HG03060 (cell line): ENCODE results near the gene SLC24A3.

Source experiments
- ATAC-seq: cut with Tn5 transposase; IDR thresholded peaks from one replicate; pipeline ENCODE4 v1.9.1; 2021; ENCODE audit warnings: low read depth, moderate number of reproducible peaks; ENCODE audit not compliant: unreplicated experiment

SLC24A3 gene

GRCh38 chr20:19492116-19492515 lies 279.7 kb downstream of the SLC24A3 start:
- no peak for ATAC-seq

- ATAC-seq: no peak
These were observed 280.4 kb downstream of the SLC24A3 start for GRCh38 chr20:19492687-19493336.

GRCh38 chr20:19493794-19494495 lies 281.5 kb downstream of the SLC24A3 start:
- ATAC-seq: no peak

DNA sequence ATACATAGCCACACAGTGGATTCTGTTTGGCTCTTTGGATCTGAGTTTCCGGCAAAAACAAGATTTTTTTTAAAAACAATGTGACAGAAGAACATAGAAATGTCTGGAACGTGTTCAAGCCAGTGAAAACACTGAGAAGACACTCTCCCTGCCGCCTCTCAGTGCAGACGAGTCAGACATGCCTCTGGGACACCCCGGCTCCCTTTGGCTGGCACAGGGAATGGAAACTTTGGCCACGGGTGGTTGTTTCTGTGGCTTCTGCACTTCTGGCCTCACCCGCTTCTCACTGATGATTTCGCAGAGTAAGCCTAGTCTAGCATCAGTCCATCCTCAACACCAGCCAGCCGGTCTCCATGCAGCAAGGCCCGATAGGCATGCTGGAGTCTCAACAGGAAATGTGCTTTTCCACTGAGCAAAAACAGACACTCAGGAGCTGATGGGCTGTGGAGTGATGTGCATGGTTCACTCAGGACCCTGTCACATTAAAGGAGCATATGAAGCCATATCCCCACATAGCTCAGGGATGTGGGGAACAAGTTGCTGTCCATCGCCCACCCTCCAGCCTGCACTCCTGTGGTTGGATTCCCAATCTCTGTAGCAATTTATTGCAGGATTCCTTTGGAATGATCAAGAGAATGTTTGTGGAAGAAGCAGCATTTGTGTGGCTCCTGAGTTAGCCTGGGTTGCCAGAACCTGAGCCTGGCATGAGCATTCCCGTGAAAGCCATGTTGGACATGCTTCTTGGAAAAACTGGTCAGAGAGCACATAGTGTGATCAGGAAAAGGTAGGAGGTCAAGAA lies 283.7 kb downstream of the SLC24A3 start:
- ATAC-seq: no peak

GRCh38 chr20:19497064-19497463 lies 284.6 kb downstream of the SLC24A3 start:
- ATAC-seq: no peak

- ATAC-seq: no peak
These were observed 286.3 kb downstream of the SLC24A3 start for GRCh38 chr20:19498756-19499155.

GRCh38 chr20:19501476-19502115 lies 289.2 kb downstream of the SLC24A3 start:
- no peak for ATAC-seq

DNA sequence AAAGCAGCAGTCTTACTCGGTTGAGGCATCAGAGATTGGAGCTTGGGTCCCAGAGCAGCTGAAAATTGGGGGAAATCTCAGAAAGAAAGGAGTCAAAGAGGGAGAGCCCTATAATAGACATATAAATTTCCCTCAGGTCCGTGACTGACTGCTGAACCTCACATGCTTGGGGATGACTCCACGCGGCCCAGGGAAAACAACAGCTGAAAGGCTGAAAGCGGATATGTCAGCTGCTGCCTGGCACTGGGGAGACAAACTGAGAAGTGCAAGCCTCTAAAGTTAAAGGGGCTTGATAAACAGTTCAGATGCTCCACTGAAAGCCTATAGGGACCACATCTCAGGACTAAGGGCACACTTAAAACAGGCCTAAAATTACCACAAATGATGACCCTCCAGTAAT lies 289.7 kb downstream of the SLC24A3 start:
- no peak for ATAC-seq

GRCh38 chr20:19504251-19504650 lies 291.8 kb downstream of the SLC24A3 start:
- no peak for ATAC-seq

DNA sequence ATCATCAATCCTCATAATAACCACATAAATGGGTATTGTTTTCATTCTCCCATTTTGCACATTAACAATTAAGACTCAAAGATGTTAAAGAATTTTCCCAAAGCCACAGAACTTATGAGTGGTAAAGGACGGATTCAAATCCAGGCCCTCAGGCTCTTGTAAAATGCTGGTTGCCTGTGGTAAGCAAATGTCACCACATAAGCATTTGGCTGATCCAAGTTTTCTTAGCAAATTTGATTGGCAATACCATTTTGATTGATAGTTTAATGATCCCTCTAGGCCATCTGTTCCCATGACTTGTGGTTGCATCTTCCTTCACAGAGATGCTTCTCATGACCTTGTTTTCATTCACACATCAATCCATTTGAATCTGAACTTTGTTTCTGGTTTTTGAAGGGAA lies 293.6 kb downstream of the SLC24A3 start:
- ATAC-seq: no peak

GRCh38 chr20:19508449-19508848 lies 296.0 kb downstream of the SLC24A3 start:
- ATAC-seq: no peak

GRCh38 chr20:19510611-19511010 lies 298.2 kb downstream of the SLC24A3 start:
- ATAC-seq: no peak

GRCh38 chr20:19511931-19512330 lies 299.5 kb downstream of the SLC24A3 start:
- no peak for ATAC-seq

DNA sequence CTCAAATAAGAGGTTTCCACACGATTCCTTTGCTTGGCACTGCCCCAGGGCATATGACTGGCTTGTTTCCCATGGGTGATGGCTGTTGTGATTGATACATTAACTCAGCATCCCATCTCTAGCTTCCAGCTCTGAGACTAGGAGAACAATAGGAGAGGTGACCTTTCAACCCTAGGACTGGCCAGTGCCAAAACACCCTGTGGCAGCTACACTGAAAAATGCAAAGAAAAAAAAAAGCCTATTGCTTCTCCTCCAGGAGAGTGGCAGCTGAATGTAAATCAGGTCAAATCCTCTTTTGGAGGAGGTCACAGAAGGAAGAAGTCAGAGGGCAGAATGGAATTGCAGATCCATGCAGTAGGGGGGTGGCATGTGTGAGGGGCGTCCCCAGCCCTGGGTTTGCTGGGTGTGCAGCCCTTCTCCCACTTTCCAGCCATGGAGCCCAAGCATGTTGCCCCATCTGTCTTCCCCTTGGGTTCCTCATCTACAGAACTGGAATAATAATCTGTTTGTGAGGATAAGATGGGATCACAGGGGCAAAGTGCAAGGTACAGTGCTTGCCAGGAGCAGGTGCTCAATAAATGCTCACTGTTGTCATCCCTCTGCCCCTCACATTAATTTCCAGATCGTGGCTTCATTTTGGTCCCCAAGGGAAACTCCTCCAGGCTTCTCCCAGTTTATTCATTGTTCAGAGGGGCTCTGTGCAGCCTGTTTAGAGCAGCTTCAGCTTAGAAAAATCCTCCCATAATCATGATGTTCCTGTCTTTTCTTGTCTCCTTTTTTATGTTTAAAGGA lies 300.6 kb downstream of the SLC24A3 start:
- no peak for ATAC-seq

DNA sequence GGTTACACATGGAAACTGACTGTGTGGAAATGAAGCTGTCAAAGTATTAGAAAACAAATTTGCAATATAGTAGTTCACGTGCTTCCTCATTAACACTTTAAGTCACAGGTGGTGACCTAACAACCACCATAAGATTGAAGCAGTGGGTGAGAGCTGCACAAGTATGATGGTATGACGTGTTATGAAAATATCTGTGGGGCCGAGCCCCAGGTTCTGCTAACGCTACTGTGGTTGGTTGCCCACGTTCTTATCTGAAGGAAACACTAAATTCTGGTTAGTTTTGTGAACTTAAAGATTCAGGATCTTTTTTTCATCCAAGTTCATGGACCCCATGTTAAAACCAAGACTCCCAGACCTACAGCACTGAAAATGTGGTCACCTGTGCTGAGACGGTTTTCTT lies 302.6 kb downstream of the SLC24A3 start:
- ATAC-seq: no peak

DNA sequence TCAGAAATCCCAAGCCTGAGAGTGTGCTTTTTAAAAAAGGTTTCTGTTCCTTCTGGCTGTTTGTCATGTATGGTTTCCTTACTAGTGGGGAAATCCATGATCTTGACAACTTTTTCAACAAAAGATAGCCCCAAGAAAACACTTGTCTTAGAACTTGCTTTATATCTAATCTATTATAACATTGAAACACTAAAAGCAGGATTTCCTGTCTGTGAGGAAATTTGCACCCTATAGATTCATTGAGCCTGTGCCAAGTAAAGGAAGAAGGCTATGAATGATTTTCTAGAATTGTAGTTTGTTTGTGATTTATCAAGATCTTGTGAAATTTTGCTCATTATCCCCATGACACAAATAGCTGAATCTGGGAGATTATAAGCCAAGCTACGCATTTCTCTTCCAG lies 307.0 kb downstream of the SLC24A3 start:
- ATAC-seq: no peak

DNA sequence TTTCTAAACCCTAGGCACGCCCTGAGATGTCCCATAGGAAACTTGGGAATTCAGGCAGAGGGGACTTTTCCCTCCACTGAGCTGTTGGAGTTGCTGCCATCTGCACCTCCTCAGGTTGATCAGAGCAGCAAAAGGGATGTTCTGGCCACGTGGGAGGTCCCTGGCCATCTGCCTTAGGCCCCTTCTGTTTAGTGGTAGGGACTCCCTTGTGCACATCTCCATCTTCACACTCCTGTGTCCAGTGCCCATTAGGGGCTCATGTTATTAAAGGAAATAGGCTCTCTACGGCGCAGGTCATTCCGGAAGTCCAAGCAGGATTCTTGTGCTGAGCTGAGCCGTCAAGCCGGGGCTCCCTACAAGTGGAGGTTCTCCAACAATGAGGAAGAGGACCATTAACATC lies 307.8 kb downstream of the SLC24A3 start:
- no peak for ATAC-seq

DNA sequence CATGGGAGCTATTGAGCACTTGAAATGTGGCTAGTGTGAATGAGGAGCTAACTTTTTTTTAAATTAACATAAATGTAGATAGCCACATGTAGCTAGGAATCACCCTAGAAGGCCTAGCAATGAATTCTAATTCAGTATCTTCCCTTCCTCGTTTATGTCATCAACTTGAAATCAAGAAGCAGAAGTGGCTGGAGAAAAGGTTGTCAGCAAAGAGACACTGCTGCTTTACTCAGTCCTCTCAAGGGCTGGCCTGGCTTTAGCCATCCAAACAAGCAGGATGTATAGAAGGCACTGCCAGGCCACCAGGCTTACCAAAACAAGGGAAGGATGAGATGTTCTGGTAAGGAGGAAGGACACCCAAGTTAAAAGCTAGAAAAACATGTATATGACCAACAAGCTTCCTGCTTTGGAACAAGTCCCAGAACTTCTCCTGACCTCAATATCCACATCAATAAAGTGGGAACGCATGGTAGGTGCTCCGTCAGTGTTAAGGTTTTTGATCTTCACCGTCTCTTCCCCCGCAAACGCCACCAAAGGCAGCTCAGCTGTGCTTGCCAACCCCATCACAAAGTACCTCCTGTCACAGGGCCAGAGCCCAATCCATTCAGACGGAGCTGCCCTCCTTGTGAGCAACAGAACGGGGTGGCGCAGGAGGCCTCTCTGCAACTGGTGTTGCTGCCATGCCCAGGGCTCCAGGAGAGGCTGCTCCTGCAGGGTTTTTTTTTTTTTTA lies 309.8 kb downstream of the SLC24A3 start:
- ATAC-seq: no peak

GRCh38 chr20:19522836-19523590 lies 310.6 kb downstream of the SLC24A3 start:
- no peak for ATAC-seq
